ENCODE results near the gene SMIM29. TPM values are rescaled to one million over a fixed set of nuclear protein-coding genes. Genes with fewer than 3 reads are reported as not detected.

The SMIM29 gene
- total and polyA plus RNA-seq, 2 donors (not counting 3 experiments of a cell fraction or from before 2014, with no cell fraction given) = 37.6 to 75.2 TPM

DNA sequence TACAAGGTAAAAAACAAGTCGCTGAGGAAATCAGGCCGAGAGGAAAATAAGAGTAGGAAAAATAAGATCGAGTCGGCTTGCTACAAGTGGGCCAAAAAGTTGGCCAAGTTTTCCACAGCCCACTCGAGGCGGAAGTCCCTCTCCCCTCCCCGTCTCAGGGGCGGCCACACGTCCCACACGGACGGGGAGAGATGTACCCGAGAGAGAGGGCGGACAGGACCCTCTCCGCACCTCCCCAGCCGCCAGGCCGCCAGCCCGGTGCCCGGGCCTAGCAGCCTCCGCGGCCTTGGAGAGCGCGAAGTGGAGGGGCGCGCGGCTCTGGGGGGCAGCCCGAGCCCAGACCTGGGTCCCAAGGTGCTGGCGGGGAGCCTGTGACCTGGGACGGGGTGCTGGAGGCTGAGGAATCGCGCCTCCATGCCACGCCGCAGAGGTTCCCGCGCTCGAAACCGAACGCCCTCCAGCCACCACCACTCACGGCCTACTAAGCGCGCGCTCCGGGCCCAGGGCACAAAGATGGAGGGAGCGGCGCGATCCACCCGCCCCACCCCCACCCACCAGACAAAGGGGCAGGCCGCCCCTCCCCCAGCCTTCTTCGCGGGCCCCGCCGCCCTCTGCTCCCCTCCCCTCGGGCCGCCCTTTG lies 14.0 kb downstream of the SMIM29 start:
- POLR2A ChIA-PET = no interaction called here
- H3K4me1 ChIP-seq (ENCODE audit: control insufficient read depth, extremely low read depth, insufficient read depth, low read length) = peaks cover 27% of the 10 kb centered on the region
- H3K9me1 ChIP-seq (replicated peaks; ENCODE audit: control insufficient read depth, extremely low read depth, insufficient read depth, low read length) = no peaks in the 10 kb centered on the region
- CTCF ChIA-PET = interaction anchor here (2.6 kb wide), 1 partner anchor 39 kb away, joined by 11 read pairs; no protein-coding TSS in a partner anchor
- H3K79me2 ChIP-seq (ENCODE audit: control insufficient read depth, insufficient read depth, low read length) = peaks cover 30% of the 10 kb centered on the region
- intact Hi-C loops (cut with micrococcal nuclease) = loop anchor here (1.0 to 5.0 kb wide), 2 partner anchors 10 to 452 kb away; no protein-coding TSS in a partner anchor
- BruUV-seq (replicated peaks) = no TSS peak
- DNase-seq (ENCODE audit: low read depth, low spot score) = no peak
- no peak for FAIRE-seq
- no peaks in the 10 kb centered on the region for H3K9me3 ChIP-seq (replicated peaks; ENCODE audit: control insufficient read depth, insufficient read depth, low read length)
- no peak overlapping the region for H3K4me2 ChIP-seq (ENCODE audit: insufficient read depth, low read length)
- H3K9ac ChIP-seq (replicated peaks; ENCODE audit: extremely low read depth, insufficient read depth, low read length) = no peak overlapping the region
- dilution Hi-C loops (cut with MboI; ENCODE audit: extremely low pct_ligation_motif_present, low sequenced_read_pairs) = no loop called here
- TF ChIP-seq, protein P1, sequence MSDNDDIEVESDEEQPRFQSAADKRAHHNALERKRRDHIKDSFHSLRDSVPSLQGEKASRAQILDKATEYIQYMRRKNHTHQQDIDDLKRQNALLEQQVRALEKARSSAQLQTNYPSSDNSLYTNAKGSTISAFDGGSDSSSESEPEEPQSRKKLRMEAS (IDR thresholded peaks at IDR 0.05; ENCODE audit: insufficient read depth, insufficient read length) = no peak
- no peak for TF ChIP-seq POLR2A (IDR thresholded peaks at IDR 0.05; ENCODE audit: low read depth, low read length)
- TF ChIP-seq GATA2 (IDR thresholded peaks at IDR 0.05; ENCODE audit: insufficient read depth, insufficient read length, low read depth, low read length) = no peak
- no peak for TF ChIP-seq FOS (IDR thresholded peaks at IDR 0.05; ENCODE audit: borderline replicate concordance, insufficient read depth, low read length)
- TF ChIP-seq EZH2 (IDR thresholded peaks at IDR 0.05; ENCODE audit: borderline replicate concordance, low read depth, low read length, severe bottlenecking) = no peak
- no peak for TF ChIP-seq MYC (IDR thresholded peaks at IDR 0.05; ENCODE audit: low read depth, low read length)
- no peak for TF ChIP-seq POLR2AphosphoS5 (IDR thresholded peaks at IDR 0.05; ENCODE audit: insufficient read depth, low read depth, low read length)
- no peak for TF ChIP-seq JUN (IDR thresholded peaks at IDR 0.05; ENCODE audit: borderline replicate concordance, insufficient read depth, insufficient read length, low read depth)
- TF ChIP-seq, protein P2, sequence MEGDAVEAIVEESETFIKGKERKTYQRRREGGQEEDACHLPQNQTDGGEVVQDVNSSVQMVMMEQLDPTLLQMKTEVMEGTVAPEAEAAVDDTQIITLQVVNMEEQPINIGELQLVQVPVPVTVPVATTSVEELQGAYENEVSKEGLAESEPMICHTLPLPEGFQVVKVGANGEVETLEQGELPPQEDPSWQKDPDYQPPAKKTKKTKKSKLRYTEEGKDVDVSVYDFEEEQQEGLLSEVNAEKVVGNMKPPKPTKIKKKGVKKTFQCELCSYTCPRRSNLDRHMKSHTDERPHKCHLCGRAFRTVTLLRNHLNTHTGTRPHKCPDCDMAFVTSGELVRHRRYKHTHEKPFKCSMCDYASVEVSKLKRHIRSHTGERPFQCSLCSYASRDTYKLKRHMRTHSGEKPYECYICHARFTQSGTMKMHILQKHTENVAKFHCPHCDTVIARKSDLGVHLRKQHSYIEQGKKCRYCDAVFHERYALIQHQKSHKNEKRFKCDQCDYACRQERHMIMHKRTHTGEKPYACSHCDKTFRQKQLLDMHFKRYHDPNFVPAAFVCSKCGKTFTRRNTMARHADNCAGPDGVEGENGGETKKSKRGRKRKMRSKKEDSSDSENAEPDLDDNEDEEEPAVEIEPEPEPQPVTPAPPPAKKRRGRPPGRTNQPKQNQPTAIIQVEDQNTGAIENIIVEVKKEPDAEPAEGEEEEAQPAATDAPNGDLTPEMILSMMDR (IDR thresholded peaks at IDR 0.05; ENCODE audit: extremely low read depth in 1 of 2, insufficient read depth in 1 of 2, low read depth in 1 of 2, low read length in 2 of 2) = no peak
- H4K20me1 ChIP-seq (replicated peaks; ENCODE audit: control insufficient read depth, extremely low read depth, insufficient read depth, low read length) = no peaks in the 10 kb centered on the region
- H3K4me3 ChIP-seq (replicated peaks in 1 of 3; ENCODE audit: insufficient read depth in 1 of 3, low read depth in 1 of 3, low read length in 3 of 3) = no peak overlapping the region
- H3K27me3 ChIP-seq (ENCODE audit: control insufficient read depth in 2 of 2, insufficient read depth in 2 of 2, low read length in 2 of 2) = no peaks in the 10 kb centered on the region
- no peak overlapping the region for H2AFZ ChIP-seq (ENCODE audit: low read depth, low read length)
- no peak overlapping the region for H3K27ac ChIP-seq (ENCODE audit: insufficient read depth, low read depth, low read length)
- H3K36me3 ChIP-seq (ENCODE audit: control insufficient read depth in 2 of 2, extremely low read depth in 1 of 2, insufficient read depth in 2 of 2, low read length in 2 of 2) = no peaks in the 10 kb centered on the region
